ENCODE measurements around the gene MRPL51.
A peak's percentile ranks its signal among the peaks of the same experiment; 100 is the strongest.
"Not testable (repeated sequence)": the region's sequence is repeated elsewhere in the genome, so short reads cannot be mapped to it uniquely, and the experiment has no call there.

MRPL51 gene

GRCh38 chr12:6478416-6478815 lies 14.6 kb downstream of the MRPL51 start:
- DNase-seq, result no peak

- DNase-seq, result peak; percentile 77
Observed at GRCh38 chr12:6477601-6478377, 15.3 kb downstream of the MRPL51 start.

- no peak for DNase-seq
Observed at GRCh38 chr12:6476489-6476888, 16.6 kb downstream of the MRPL51 start.

GRCh38 chr12:6475233-6475975 lies 17.7 kb downstream of the MRPL51 start:
- not testable (repeated sequence) for DNase-seq

- DNase-seq, result no peak
Observed at GRCh38 chr12:6472491-6472890, 20.6 kb downstream of the MRPL51 start.

GRCh38 chr12:6471989-6472360 lies 21.1 kb downstream of the MRPL51 start:
- DNase-seq, result no peak

GRCh38 chr12:6470375-6471163 lies 22.5 kb downstream of the MRPL51 start, which contains the start of gene VAMP1:
VAMP1 (minus strand) TSS chr12:6470677; CDS start chr12:6470531, 146 bp downstream.
- peak; percentile 100 for DNase-seq

- no peak for DNase-seq
Observed at GRCh38 chr12:6469609-6470374, 23.3 kb downstream of the MRPL51 start.

- no peak for DNase-seq
Observed at GRCh38 chr12:6469092-6469491, 24.0 kb downstream of the MRPL51 start.

- no peak for DNase-seq
Observed at GRCh38 chr12:6468283-6468575, 24.8 kb downstream of the MRPL51 start.

GRCh38 chr12:6467571-6468282 lies 25.3 kb downstream of the MRPL51 start:
- DNase-seq, result not testable (repeated sequence)

- DNase-seq, result not testable (repeated sequence)
Observed at GRCh38 chr12:6466751-6467150, 26.3 kb downstream of the MRPL51 start.

- no peak for DNase-seq
Observed at GRCh38 chr12:6466184-6466573, 26.9 kb downstream of the MRPL51 start.

GRCh38 chr12:6465467-6466183 lies 27.4 kb downstream of the MRPL51 start:
- peak; percentile 94 for DNase-seq

- no peak for DNase-seq
Observed at GRCh38 chr12:6464531-6464930, 28.5 kb downstream of the MRPL51 start.

- DNase-seq, result no peak
Observed at GRCh38 chr12:6463858-6464257, 29.2 kb downstream of the MRPL51 start.

GRCh38 chr12:6463216-6463615 lies 29.8 kb downstream of the MRPL51 start:
- DNase-seq, result no peak

- no peak for DNase-seq
Observed at GRCh38 chr12:6462234-6462995, 30.6 kb downstream of the MRPL51 start.

GRCh38 chr12:6461401-6462233 lies 31.4 kb downstream of the MRPL51 start:
- no peak for DNase-seq
